AG10803 (cell line): ENCODE results near the gene TBXA2R.
A peak's percentile ranks its signal among the peaks of the same experiment; 100 is the strongest.

Experiments used
- DNase-seq: peaks from one replicate; pipeline ENCODE4 v3.0.0; 2010; ENCODE audit warnings: low read depth
- H3K4me3 ChIP-seq: 2 replicates; pipeline ENCODE4 v1.5.1; 2011; ENCODE audit warnings: mild to moderate bottlenecking, low read length, control low read depth
- CTCF ChIP-seq: conservative IDR thresholded peaks from 2 replicates; pipeline ENCODE4 v1.5.1; 2011; ENCODE audit warnings: mild to moderate bottlenecking, low read length, control low read depth, inconsistent platforms

Gene TBXA2R

DNA sequence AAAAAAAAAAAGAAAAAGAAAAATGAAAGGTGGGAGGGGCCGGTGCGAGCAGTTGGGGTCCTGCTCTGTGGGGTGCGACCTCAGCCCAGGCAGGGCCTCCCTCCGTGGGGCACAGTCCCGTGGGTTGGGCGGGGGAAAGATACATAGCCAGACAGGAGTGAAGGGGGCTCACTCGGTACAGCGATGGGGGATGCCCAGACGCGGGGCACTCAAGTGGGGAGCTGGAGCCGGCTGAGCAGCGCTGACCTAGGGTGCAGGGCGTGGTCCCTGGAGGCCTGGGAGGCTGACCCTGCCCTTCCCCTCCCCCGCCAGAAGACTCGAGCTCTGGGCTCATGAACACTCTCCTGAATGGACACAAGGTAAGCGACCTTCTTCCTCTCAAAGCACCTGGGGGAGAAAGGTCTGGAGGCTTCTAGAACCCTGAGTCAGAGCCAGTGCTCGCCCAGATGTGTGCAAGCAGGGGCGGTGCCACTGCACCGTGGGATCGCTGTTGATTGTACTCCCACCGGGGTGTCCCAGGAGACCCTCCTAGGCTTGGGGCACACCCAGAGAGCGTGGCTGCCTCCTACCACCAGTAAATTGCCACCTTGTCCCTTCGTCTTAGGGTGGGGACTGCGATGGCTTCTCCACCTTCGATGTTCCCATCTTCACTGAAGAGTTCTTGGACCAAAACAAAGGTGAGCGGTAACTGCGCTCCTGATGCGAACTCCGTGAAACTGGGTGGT, 30.6 kb downstream of the TBXA2R start:
- peak overlapping the region; percentile 37 for H3K4me3 ChIP-seq
- no peak for DNase-seq

DNA sequence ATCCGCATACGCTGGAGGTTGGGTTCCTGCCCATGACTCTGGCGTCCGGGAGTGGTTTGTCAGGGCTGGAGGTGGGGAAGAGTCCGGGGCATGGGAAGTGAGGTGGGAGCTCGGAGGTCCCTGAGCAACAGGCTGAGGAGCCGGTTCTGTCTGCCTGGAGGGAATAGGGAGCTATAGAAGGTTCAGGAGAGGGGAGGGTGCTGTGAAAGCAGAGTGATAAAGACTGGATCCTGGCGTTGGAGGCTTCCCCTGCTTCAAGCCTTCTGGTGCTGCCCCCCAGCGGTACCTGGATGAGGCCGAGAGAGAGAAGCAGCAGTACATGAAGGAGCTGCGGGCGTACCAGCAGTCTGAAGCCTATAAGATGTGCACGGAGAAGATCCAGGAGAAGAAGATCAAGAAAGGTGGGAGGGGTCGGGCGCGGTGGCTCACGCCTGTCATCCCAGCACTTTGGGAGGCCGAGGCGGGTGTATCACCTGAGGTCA, 31.4 kb downstream of the TBXA2R start:
- no peak for DNase-seq
- TF ChIP-seq CTCF = no peak; the same call in 1 of the 2 replicates

More for the DNA sequence above, 30.6 kb downstream of the TBXA2R start:
- TF ChIP-seq CTCF = no peak

DNA sequence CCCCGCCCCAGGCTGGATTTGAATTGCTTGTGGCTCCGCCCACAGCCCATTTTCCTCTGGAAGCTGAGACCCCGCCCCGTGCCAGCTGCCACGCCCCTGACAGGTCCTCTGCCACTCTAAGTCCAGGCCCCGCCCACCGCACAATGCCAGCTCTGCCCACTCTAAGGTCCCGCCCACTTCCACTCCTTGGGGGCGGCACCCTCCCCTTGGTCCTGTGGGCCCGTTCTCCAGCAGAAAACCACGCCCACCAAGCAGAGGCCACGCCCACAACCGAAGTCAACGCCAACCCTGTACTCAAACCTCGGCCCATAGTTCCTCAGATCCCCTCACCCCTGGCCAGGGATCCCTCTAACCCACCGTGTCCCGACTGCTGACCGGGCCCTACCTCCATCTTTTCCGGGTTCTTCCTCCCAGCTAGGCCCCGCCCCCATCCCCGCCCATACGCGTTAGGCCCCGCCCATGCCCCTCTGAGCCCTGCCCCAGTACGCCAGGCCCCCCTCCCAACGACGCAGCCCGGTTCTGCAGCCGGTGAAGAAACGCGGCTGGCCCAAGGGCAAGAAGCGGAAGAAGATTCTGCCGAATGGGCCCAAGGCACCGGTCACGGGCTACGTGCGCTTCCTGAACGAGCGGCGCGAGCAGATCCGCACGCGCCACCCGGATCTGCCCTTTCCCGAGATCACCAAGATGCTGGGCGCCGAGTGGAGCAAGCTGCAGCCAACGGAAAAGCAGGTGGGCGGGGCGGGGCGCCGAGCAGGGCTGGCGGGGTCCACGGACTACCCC, 32.6 kb downstream of the TBXA2R start:
- no peak for TF ChIP-seq CTCF
- DNase-seq = peak; percentile 94
- H3K4me3 ChIP-seq = peak overlapping the region; percentile 80

More for the DNA sequence above, 31.4 kb downstream of the TBXA2R start:
- no peak overlapping the region for H3K4me3 ChIP-seq

DNA sequence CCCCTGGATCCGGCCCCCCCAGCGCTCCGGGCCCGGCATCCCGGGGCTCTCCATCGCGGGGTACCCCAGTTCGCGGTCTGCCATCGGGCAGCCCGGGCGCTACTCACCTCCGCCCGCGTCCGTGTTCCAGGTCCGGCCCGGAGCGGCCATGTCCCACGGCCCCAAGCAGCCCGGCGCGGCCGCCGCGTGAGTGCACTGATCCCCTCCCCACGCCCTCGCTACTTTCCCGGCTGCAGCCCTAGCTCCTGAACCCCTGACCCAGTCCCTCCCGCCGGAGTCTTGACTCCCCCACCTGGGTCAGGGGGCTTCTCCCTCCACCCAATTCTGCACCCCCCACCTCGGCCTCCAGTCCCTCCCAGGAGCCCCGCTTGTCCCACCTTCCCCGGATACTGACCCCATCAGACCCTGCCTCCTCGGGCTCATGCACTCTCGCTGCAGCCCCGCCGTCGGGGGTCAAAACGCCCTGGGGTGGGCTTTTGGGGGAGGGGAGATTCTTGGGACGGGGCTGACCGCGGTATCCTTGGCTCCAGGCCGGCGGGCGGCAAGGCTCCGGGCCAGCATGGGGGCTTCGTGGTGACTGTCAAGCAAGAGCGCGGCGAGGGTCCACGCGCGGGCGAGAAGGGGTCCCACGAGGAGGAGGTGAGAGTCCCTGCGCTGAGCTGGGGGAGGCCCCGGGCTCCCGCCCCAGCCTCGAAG, 33.4 kb downstream of the TBXA2R start:
- DNase-seq = no peak
- peak overlapping the region; percentile 80 for H3K4me3 ChIP-seq
- TF ChIP-seq CTCF = no peak

DNA sequence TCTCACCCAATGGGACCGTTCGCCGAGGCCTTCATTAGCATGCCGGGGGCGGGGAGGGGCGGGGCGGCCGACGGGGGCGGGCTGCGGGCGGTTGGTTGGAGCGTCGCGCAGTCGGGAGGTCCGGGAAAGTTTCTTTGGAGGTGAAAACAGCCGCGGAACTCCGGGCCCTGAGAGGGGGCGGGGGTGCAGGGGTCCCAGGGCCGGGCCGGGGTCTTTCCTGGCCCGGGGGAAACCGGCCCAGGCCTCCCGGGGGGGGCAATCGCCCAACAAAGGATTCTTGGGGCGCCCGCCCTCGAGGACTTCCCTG, 33.9 kb downstream of the TBXA2R start, which contains the start of gene HMG20B:
TSS of gene HMG20B (plus strand) at position 90 of the 307 bp plus-strand sequence. CDS start 366 bp downstream, outside the sequence.
- DNase-seq = no peak

GRCh38 chr19:3572132-3572854, 34.4 kb downstream of the TBXA2R start:
- peak overlapping the region; percentile 78 for H3K4me3 ChIP-seq
- no peak for TF ChIP-seq CTCF

More for the DNA sequence above, 33.9 kb downstream of the TBXA2R start, which contains the start of gene HMG20B:
- TF ChIP-seq CTCF = no peak
- peak within 1 kb of the TSS; percentile 80 for H3K4me3 ChIP-seq

More at GRCh38 chr19:3572132-3572854, 34.4 kb downstream of the TBXA2R start:
- DNase-seq = peak; percentile 100
